ENCODE data around the gene RDX. TPM values are rescaled to one million over a fixed set of nuclear protein-coding genes. Genes with fewer than 3 reads are reported as not detected.

RDX gene
- total and polyA plus RNA-seq, 2 of the 13 experiments (the other 11 are each of a cell fraction or from before 2014, with no cell fraction given): 20.7 to 63.1 TPM

GRCh38 chr11:110296226-110297075, at the start of gene RDX (continued):
- TF ChIP-seq KAT2B (IDR thresholded peaks at IDR 0.05; ENCODE audit: borderline replicate concordance, low read depth, low read length): no peak
- no peak for TF ChIP-seq TCF7 (IDR thresholded peaks at IDR 0.05; ENCODE audit: low read depth)
- TF ChIP-seq NFYB (CRISPR knock-in tag; IDR thresholded peaks at IDR 0.05): no peak
- 0 out of 2 replicates have a peak, but pooled peaks have one; percentile 42 for TF ChIP-seq ZNF225 (CRISPR knock-in tag; IDR thresholded peaks at IDR 0.05)
- no peak for TF ChIP-seq ZFAT (CRISPR knock-in tag; conservative IDR thresholded peaks at IDR 0.05)
- TF ChIP-seq MYNN (CRISPR knock-in tag; IDR thresholded peaks at IDR 0.05; ENCODE audit: low read depth): no peak
- TF ChIP-seq REL (CRISPR knock-in tag; conservative IDR thresholded peaks at IDR 0.05): no peak
- no peak for TF ChIP-seq KLF6 (CRISPR knock-in tag; IDR thresholded peaks at IDR 0.05)
- TF ChIP-seq ELF1 (CRISPR knock-in tag; IDR thresholded peaks at IDR 0.05): no peak
- no peak for TF ChIP-seq TFE3 (CRISPR knock-in tag; IDR thresholded peaks at IDR 0.05)
- TF ChIP-seq RARA (CRISPR knock-in tag; IDR thresholded peaks at IDR 0.05): no peak
- TF ChIP-seq ZNF749 (CRISPR knock-in tag; IDR thresholded peaks at IDR 0.05; ENCODE audit: borderline replicate concordance): 0 out of 2 replicates have a peak, but pooled peaks have one; percentile 6
- peak; percentile 64 for TF ChIP-seq ZNF687 (CRISPR knock-in tag; IDR thresholded peaks at IDR 0.05)
- no peak for TF ChIP-seq ZNF678 (CRISPR knock-in tag; IDR thresholded peaks at IDR 0.05)
- no peak for TF ChIP-seq SOX6 (IDR thresholded peaks at IDR 0.05)
- TF ChIP-seq SOX6 (CRISPR knock-in tag; IDR thresholded peaks at IDR 0.05): no peak
- no peak for TF ChIP-seq GATA4 (IDR thresholded peaks at IDR 0.05; ENCODE audit: borderline replicate concordance, low read depth)
- TF ChIP-seq MAFG (CRISPR knock-in tag; IDR thresholded peaks at IDR 0.05): no peak
- TF ChIP-seq MAFF (IDR thresholded peaks at IDR 0.05; ENCODE audit: low read depth, low read length): no peak
- peak; percentile 61 for TF ChIP-seq POLR2G (IDR thresholded peaks at IDR 0.05; ENCODE audit: low read depth, low read length)
- TF ChIP-seq U2AF1 (optimal IDR thresholded peaks at IDR 0.05; ENCODE audit: low read depth, low read length): no peak
- no peak for TF ChIP-seq TRIM24 (CRISPR knock-in tag; IDR thresholded peaks at IDR 0.05)
- TF ChIP-seq ARNTL (CRISPR knock-in tag; IDR thresholded peaks at IDR 0.05): no peak
- TF ChIP-seq GTF3A (CRISPR knock-in tag; conservative IDR thresholded peaks at IDR 0.05): no peak
- TF ChIP-seq ARNT (IDR thresholded peaks at IDR 0.05): no peak
- TF ChIP-seq SMAD1 (CRISPR knock-in tag; IDR thresholded peaks at IDR 0.05; ENCODE audit: borderline replicate concordance, low read depth): no peak
- TF ChIP-seq ZNF10 (CRISPR knock-in tag; IDR thresholded peaks at IDR 0.05; ENCODE audit: borderline replicate concordance, low read depth): no peak
- peak; percentile 47; the same call in 1 of the 2 replicates for TF ChIP-seq BORCS8-MEF2B (CRISPR knock-in tag; IDR thresholded peaks at IDR 0.05)

Data from HepG2 (cell line).